Measurements from ENCODE around the gene GRIK3. TPM values are rescaled to one million over a fixed set of nuclear protein-coding genes. Genes with fewer than 3 reads are reported as not detected.

The GRIK3 gene
- total RNA-seq, 2 experiments from 2014 or later = 16.3 to 55.0 TPM

- ChIA-PET CTCF (ENCODE audit: unreplicated experiment) (no interaction called here), POLR2A (interaction anchor here (0.6 to 0.8 kb wide), 2 partner anchors 163 to 203 kb away, joined by 3 read pairs; no protein-coding TSS in a partner anchor)
- Histone ChIP-seq H3K4me1 (ENCODE audit: insufficient read depth, low read length, poor library complexity, severe bottlenecking) (peaks cover 16% of the 10 kb centered on the region), H2AFZ (ENCODE audit: low read length) (no peak overlapping the region), H3K4me2 (ENCODE audit: low read length) (no peak overlapping the region), H3K9me3 (ENCODE audit: low read length) (no peaks in the 10 kb centered on the region), H3K9me2 (ENCODE audit: insufficient read depth, low read length) (no peaks in the 10 kb centered on the region), H3K4me3 (ENCODE audit: low read depth, low read length, poor library complexity, severe bottlenecking) (no peak overlapping the region), H3K36me3 (ENCODE audit: insufficient read depth, low read length) (peaks cover 14% of the 10 kb centered on the region; the same call in 1 of the 2 replicates), H3K79me2 (ENCODE audit: insufficient read depth, low read depth, low read length) (no peaks in the 10 kb centered on the region), H3K27ac (ENCODE audit: low read depth, low read length, poor library complexity, severe bottlenecking) (no peak overlapping the region), H4K20me1 (ENCODE audit: insufficient read depth, low read length) (no peaks in the 10 kb centered on the region)
- no peak for TF ChIP-seq EZH2phosphoT487 (IDR thresholded peaks at IDR 0.05; ENCODE audit: borderline replicate concordance, low read depth, low read length)
- no peak for TF ChIP-seq CTCF (conservative IDR thresholded peaks at IDR 0.05; ENCODE audit: low read length)
- intact Hi-C loops (cut with micrococcal nuclease; ENCODE audit: unreplicated experiment) = no loop called here
- BruUV-seq (replicated peaks) = no TSS peak
- DNase-seq (ENCODE audit: low spot score) = no peak
Measured at GRCh38 chr1:36867575-36867974, 166.7 kb downstream of the GRIK3 start.

- no TSS peak for BruUV-seq (replicated peaks)
- CTCF ChIA-PET (ENCODE audit: unreplicated experiment) = interaction anchor here (0.6 kb wide), 1 partner anchor 823 kb away, joined by 3 read pairs; no protein-coding TSS in a partner anchor
- TF ChIP-seq CTCF (conservative IDR thresholded peaks at IDR 0.05; ENCODE audit: low read length) (no peak), EZH2phosphoT487 (IDR thresholded peaks at IDR 0.05; ENCODE audit: borderline replicate concordance, low read depth, low read length) (no peak)
Measured at GRCh38 chr1:36866169-36866814, 168.0 kb downstream of the GRIK3 start.

GRCh38 chr1:36865602-36865900, 168.8 kb downstream of the GRIK3 start:
- no TSS peak for BruUV-seq (replicated peaks)
- H2AFZ ChIP-seq (ENCODE audit: low read length) = no peak overlapping the region
- no peaks in the 10 kb centered on the region for H3K9me3 ChIP-seq (ENCODE audit: low read length)
- H4K20me1 ChIP-seq (ENCODE audit: insufficient read depth, low read length) = no peaks in the 10 kb centered on the region
- POLR2A ChIA-PET = interaction anchor here (1.0 kb wide), 1 partner anchor 164 kb away, joined by 3 read pairs; no protein-coding TSS in a partner anchor
- peaks cover 14% of the 10 kb centered on the region for H3K36me3 ChIP-seq (ENCODE audit: insufficient read depth, low read length)
- no peak overlapping the region for H3K27ac ChIP-seq (ENCODE audit: low read depth, low read length, poor library complexity, severe bottlenecking)
- H3K4me1 ChIP-seq (ENCODE audit: insufficient read depth, low read length, poor library complexity, severe bottlenecking) = peaks cover 30% of the 10 kb centered on the region
- no peaks in the 10 kb centered on the region for H3K9me2 ChIP-seq (ENCODE audit: insufficient read depth, low read length)
- H3K4me3 ChIP-seq (ENCODE audit: low read depth, low read length, poor library complexity, severe bottlenecking) = no peak overlapping the region
- no peak overlapping the region for H3K4me2 ChIP-seq (ENCODE audit: low read length)
- TF ChIP-seq EZH2phosphoT487 (IDR thresholded peaks at IDR 0.05; ENCODE audit: borderline replicate concordance, low read depth, low read length) (no peak), CTCF (conservative IDR thresholded peaks at IDR 0.05; ENCODE audit: low read length) (no peak)
- H3K79me2 ChIP-seq (ENCODE audit: insufficient read depth, low read depth, low read length) = no peaks in the 10 kb centered on the region
- no peak for DNase-seq (ENCODE audit: low spot score)
- intact Hi-C loops (cut with micrococcal nuclease; ENCODE audit: unreplicated experiment) = loop anchor here (2.0 kb wide), 1 partner anchor 163 kb away; no protein-coding TSS in a partner anchor
- CTCF ChIA-PET (ENCODE audit: unreplicated experiment) = no interaction called here

More at GRCh38 chr1:36866169-36866814, 168.0 kb downstream of the GRIK3 start:
- Histone ChIP-seq H2AFZ (ENCODE audit: low read length) (no peak overlapping the region), H3K9me3 (ENCODE audit: low read length) (no peaks in the 10 kb centered on the region), H3K36me3 (ENCODE audit: insufficient read depth, low read length) (peaks cover 14% of the 10 kb centered on the region), H3K27ac (ENCODE audit: low read depth, low read length, poor library complexity, severe bottlenecking) (no peak overlapping the region), H3K4me2 (ENCODE audit: low read length) (no peak overlapping the region), H4K20me1 (ENCODE audit: insufficient read depth, low read length) (no peaks in the 10 kb centered on the region), H3K9me2 (ENCODE audit: insufficient read depth, low read length) (no peaks in the 10 kb centered on the region), H3K79me2 (ENCODE audit: insufficient read depth, low read depth, low read length) (no peaks in the 10 kb centered on the region), H3K4me3 (ENCODE audit: low read depth, low read length, poor library complexity, severe bottlenecking) (no peak overlapping the region), H3K4me1 (ENCODE audit: insufficient read depth, low read length, poor library complexity, severe bottlenecking) (peaks cover 23% of the 10 kb centered on the region)
- no peak for DNase-seq (ENCODE audit: low spot score)
- intact Hi-C loops (cut with micrococcal nuclease; ENCODE audit: unreplicated experiment) = no loop called here
- POLR2A ChIA-PET = no interaction called here

Data from OCI-LY7 (cell line).